WERI-Rb-1 (cell line): Measurements from ENCODE around the gene TEKT1.

ENCODE experiments used
- DNase-seq: peaks from one replicate; pipeline ENCODE4 v3.0.0-alpha.2; 2020
- H3K27ac ChIP-seq: fragments of 250-450 bp; sonication (Bioruptor Pico); 2 replicates; pipeline ENCODE4 v1.5.1; 2020; ENCODE audit warnings: mild to moderate bottlenecking, moderate library complexity
- H3K27me3 ChIP-seq: fragments of 250-450 bp; sonication (Bioruptor Pico); 2 replicates; pipeline ENCODE4 v1.5.1; 2021; ENCODE audit warnings: mild to moderate bottlenecking, low read depth, moderate library complexity; ENCODE audit not compliant: insufficient read depth, severe bottlenecking
- H3K36me3 ChIP-seq: fragments of 250-450 bp; sonication (Bioruptor Pico); 2 replicates; pipeline ENCODE4 v1.5.1; 2020; ENCODE audit warnings: mild to moderate bottlenecking, moderate library complexity
- H3K4me3 ChIP-seq: 2 replicates; pipeline ENCODE4 v1.5.1; 2011; ENCODE audit warnings: low read depth, mild to moderate bottlenecking, control low read depth, low read length
- H3K9me3 ChIP-seq: fragments of 250-450 bp; sonication (Bioruptor Pico); 2 replicates; pipeline ENCODE4 v1.5.1; 2021; ENCODE audit warnings: mild to moderate bottlenecking, moderate library complexity; ENCODE audit not compliant: severe bottlenecking
- TF ChIP-seq, protein P1 (sequence below): IDR thresholded peaks from 2 replicates; pipeline ENCODE4 v1.5.1; 2011; ENCODE audit warnings: low read depth, mild to moderate bottlenecking, control low read depth, inconsistent platforms, low read length

The TEKT1 gene

GRCh38 chr17:6768447-6768846, 63.1 kb downstream of the TEKT1 start:
- DNase-seq = no peak
- H3K27me3 ChIP-seq = peaks cover 70% of the 10 kb centered on the region
- peaks cover 7% of the 10 kb centered on the region for H3K9me3 ChIP-seq
- TF ChIP-seq, protein P1, sequence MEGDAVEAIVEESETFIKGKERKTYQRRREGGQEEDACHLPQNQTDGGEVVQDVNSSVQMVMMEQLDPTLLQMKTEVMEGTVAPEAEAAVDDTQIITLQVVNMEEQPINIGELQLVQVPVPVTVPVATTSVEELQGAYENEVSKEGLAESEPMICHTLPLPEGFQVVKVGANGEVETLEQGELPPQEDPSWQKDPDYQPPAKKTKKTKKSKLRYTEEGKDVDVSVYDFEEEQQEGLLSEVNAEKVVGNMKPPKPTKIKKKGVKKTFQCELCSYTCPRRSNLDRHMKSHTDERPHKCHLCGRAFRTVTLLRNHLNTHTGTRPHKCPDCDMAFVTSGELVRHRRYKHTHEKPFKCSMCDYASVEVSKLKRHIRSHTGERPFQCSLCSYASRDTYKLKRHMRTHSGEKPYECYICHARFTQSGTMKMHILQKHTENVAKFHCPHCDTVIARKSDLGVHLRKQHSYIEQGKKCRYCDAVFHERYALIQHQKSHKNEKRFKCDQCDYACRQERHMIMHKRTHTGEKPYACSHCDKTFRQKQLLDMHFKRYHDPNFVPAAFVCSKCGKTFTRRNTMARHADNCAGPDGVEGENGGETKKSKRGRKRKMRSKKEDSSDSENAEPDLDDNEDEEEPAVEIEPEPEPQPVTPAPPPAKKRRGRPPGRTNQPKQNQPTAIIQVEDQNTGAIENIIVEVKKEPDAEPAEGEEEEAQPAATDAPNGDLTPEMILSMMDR = no peak
- H3K36me3 ChIP-seq = no peaks in the 10 kb centered on the region
- H3K27ac ChIP-seq = no peak overlapping the region
- H3K4me3 ChIP-seq = no peak overlapping the region

GRCh38 chr17:6761779-6762178, 69.8 kb downstream of the TEKT1 start:
- Histone ChIP-seq H3K36me3 (no peaks in the 10 kb centered on the region), H3K4me3 (no peak overlapping the region), H3K9me3 (no peaks in the 10 kb centered on the region), H3K27me3 (peaks cover 85% of the 10 kb centered on the region), H3K27ac (no peak overlapping the region)
- TF ChIP-seq, protein P1 = no peak
- no peak for DNase-seq

DNA sequence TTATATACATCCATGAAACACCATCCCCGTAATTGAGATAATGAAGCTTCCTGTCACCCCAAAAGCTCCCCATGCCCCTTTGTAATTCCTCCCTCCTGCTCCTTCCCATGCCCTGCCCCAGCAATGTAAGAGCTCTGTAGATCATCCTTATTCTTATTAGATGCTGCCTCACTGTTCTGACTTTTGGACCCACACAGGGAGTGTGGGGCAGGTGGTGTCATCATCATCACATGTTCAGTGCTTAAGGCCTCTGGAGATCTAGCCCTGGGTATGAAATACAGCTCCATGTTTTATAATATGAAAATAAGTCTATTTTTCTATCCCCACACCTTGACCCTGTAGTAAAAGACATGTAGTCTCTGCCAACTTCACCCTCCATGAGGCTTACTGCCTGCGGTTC, 73.8 kb downstream of the TEKT1 start:
- TF ChIP-seq, protein P1 = no peak
- no peaks in the 10 kb centered on the region for H3K9me3 ChIP-seq
- no peak for DNase-seq
- H3K36me3 ChIP-seq = no peaks in the 10 kb centered on the region
- H3K4me3 ChIP-seq = no peak overlapping the region
- no peak overlapping the region for H3K27ac ChIP-seq
- H3K27me3 ChIP-seq = peaks cover 80% of the 10 kb centered on the region

GRCh38 chr17:6756425-6757031, 75.0 kb downstream of the TEKT1 start:
- no peak overlapping the region for H3K4me3 ChIP-seq
- peaks cover 5% of the 10 kb centered on the region for H3K9me3 ChIP-seq
- peaks cover 80% of the 10 kb centered on the region for H3K27me3 ChIP-seq
- no peak overlapping the region for H3K27ac ChIP-seq
- DNase-seq = no peak
- no peaks in the 10 kb centered on the region for H3K36me3 ChIP-seq
- TF ChIP-seq, protein P1 = no peak

GRCh38 chr17:6755731-6756184, 75.8 kb downstream of the TEKT1 start, which contains the start of gene XAF1:
Gene XAF1, plus strand, starts transcription at chr17:6756046. Its CDS starts 33 bp downstream, at chr17:6756079.
- peaks cover 5% of the 10 kb centered on the region for H3K9me3 ChIP-seq
- TF ChIP-seq, protein P1 = no peak
- no peak within 1 kb of the TSS for H3K27ac ChIP-seq

DNA sequence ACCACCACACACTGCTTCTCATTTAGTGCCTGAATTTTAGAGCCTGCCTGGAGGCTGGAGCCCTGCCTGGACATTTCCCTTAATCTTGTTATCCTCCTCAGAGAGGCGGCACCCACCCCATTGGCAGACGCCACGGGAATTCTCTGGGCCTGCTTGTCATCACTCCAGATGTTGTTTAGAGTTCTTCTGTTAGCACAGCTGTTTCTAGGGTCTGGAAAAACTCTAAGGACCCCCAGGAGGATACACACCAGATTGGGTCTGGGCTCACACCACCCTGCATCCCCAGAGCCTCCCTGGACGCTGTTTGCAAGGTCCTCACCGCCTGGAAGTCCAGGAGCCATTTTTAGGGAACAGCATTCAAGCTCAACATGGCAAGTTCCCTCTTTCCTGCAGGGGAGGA, 76.2 kb downstream of the TEKT1 start:
- H3K9me3 ChIP-seq = peaks cover 5% of the 10 kb centered on the region
- H3K36me3 ChIP-seq = no peaks in the 10 kb centered on the region
- DNase-seq = no peak
- TF ChIP-seq, protein P1 = no peak
- H3K27ac ChIP-seq = no peak overlapping the region
- peaks cover 79% of the 10 kb centered on the region for H3K27me3 ChIP-seq
- no peak overlapping the region for H3K4me3 ChIP-seq

More at GRCh38 chr17:6755731-6756184, 75.8 kb downstream of the TEKT1 start, which contains the start of gene XAF1:
- DNase-seq = no peak
- peaks cover 79% of the 10 kb centered on the region for H3K27me3 ChIP-seq
- no peak within 1 kb of the TSS for H3K4me3 ChIP-seq
- H3K36me3 ChIP-seq = no peaks in the 10 kb centered on the region
